Activated gamma-delta T cell (primary cell): ENCODE results near the gene METTL8.
"Not testable (repeated sequence)": the region's sequence is repeated elsewhere in the genome, so short reads cannot be mapped to it uniquely, and the experiment has no call there.

Experiments
- DNase-seq: peaks from one replicate; lab custom pipeline; 2025; lab: John Stamatoyannopoulos, UW

METTL8 gene

GRCh38 chr2:171345971-171346722 is 87.6 kb downstream of the METTL8 start:
- DNase-seq: no peak

- no peak for DNase-seq
Observed at GRCh38 chr2:171344182-171344581, 89.6 kb downstream of the METTL8 start.

DNA sequence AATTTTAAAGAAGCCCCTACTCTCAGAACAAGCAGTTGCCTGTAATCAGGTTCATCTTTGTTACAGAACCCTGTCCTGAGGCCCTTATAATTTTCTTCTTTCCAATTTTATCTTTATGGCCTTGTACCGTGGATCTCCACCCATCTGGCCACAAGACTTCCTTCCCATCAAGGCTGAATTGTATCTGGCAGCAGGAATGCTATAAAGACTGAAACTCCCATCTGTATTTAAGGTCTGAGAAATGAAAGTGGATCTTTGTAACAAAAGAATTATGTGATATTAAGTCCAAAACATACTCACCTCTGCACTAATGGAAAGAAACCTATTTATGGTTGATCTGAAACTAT is 91.8 kb downstream of the METTL8 start:
- no peak for DNase-seq

GRCh38 chr2:171341394-171342066 is 92.3 kb downstream of the METTL8 start:
- DNase-seq: no peak

- DNase-seq: no peak
Observed at GRCh38 chr2:171334946-171335345, 98.8 kb downstream of the METTL8 start.

DNA sequence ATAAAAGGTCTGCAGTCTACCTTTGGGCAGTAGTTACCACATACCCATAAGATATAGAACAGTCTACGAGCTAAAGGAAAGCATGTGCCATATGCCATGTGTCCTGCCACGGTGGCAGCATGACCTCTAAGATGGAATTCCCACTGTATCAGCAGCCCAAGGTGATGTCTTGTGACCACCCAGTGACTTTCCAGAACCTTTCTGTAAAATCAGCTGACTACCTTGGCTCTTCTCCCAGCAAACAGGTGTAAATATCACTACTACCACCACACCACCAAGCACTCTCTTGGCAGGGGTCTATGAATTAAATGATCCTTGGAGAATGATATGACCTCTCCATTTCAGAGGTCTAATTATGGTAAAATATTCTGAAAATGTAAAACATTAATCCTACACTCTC is 99.6 kb downstream of the METTL8 start:
- DNase-seq: no peak

DNA sequence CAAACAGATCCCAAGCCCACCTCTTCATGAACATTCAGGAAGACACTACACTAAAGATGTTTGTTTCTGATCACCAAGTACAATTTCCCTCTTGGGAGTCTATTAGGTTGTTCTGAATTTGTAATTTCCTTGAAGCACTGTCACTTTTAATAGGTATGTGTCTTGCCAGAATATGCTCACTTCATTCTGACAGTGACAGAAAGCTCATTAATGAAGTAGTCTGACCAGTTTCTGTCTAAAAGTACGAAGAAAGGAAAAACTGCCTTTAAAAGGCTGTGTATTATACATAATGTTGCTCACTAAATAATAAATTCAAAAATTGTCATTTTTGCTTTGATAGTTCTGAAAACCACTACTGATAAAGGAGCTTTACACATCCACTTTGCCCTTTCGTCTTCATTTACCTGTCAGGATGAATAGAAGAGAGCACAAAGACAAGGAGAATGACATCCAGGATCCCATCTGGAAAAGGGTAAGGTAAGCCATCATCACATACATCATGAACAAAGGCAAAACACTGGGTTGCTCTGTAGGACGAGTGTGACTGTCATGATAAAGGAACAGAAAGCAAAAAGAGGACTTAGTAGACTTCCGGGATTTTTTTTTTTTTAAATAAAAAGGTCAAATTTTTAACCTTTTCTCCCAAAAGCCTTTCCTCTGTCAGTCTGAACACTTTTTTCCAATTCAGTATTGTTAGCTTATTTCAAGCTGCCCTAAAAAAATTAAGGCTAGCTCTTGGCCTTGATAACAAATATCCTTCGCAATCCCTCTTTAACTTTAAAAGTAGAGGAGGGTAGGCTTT is 103.4 kb downstream of the METTL8 start:
- DNase-seq: no peak

DNA sequence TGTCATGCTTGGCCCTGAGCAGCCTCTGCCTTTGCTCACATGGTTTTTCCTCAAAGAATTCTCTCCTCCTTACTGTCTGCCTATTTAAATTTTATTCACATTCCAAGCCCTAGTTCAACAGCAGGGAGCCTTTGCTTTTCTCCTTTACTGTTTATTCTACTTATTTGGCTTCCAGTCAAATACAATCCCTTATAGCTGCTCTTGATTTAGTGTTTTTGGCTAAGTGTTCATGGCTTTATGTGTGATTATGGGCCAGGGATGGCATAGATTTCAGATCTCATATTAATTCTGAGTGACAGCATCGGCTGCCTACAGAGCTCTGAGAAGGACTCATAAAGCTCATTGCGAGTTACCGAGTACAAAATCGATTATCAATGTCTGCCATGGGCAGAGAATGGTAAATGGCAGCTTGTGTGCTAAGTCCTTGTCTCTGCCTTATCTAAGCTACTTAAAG is 106.7 kb downstream of the METTL8 start:
- no peak for DNase-seq

GRCh38 chr2:171325886-171326585 is 107.8 kb downstream of the METTL8 start:
- no peak for DNase-seq

DNA sequence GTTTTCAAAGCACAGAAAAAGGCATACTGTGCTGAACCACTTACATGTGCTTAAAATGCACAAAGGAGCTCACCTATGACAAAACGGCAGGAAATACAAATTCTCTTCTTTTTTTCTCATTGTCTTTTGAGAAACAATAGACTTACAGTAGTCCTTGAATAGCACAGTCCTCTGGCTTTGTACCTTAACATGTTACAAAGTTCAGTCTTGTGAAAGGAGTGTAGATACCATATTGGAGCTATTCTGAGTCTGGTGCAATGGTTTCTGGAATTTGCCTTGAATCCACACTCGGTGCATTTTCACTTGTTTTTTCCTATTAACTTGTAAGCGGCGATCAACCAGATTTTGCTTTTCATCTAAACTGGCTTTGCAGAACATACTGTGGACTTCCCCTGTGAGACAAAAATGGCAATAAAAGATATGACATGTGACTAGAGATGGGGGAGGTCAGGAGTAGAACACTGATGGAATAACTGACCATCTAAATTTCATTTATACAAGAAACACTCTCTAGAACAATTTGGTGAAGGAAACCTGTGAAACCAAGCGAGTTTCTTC is 109.7 kb downstream of the METTL8 start:
- no peak for DNase-seq

DNA sequence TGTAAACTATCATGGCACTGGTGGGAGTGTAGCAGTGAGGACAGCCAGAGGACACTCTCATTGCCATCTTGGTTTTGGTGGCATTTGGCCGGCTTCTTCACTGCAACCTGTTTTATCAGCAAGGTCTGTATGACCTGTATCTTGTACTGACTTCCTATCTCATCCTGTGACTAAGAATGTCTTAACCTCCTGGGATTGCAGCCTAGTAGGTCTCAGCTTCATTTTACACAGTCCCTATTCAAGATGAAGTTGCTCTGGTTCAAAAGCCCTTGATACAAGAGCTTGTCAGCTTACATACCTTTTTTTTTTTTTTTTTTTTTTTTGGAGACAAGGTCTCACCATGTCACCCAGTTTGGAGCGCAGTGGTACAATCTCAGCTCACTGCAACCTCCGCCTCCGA is 110.9 kb downstream of the METTL8 start:
- no peak for DNase-seq

DNA sequence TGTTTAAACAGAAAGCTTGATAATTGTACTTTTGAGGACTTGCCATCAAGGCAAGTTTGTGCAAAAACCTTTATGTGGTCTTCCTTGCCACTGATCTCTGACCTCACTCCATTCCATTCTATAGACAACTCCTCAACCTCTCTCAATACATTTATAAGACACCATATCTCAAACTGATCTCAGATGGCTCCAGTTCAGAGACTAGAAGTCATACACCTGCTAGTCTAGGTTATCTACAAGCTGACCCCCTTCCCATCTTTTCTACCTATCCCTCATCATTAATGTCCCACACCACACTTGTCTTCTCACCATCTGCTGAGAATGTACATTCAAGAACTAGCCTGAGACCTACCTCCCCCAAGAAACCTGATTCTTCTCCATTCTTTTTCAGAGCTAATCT is 113.1 kb downstream of the METTL8 start:
- no peak for DNase-seq

DNA sequence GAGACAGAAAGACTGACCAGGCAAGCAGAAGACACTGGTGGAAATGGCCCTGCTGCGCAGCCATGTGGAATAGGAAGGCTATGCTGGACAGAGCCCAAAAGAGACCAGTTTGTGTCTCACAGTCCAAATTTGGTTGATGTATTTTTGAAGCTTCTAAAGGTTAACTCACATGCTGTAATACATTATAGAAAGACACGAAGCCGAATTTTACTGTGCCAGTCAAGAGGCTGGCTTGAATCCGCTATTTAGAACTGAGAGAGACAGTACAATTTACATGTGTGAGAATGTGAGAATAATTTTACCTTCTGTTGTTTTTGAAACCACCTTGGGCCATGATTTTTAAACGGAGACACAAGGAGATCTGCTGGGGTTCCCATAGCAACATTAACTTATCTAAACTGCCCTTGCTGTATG is 113.6 kb downstream of the METTL8 start:
- DNase-seq: no peak

GRCh38 chr2:171319164-171319810 is 114.5 kb downstream of the METTL8 start:
- DNase-seq: no peak

DNA sequence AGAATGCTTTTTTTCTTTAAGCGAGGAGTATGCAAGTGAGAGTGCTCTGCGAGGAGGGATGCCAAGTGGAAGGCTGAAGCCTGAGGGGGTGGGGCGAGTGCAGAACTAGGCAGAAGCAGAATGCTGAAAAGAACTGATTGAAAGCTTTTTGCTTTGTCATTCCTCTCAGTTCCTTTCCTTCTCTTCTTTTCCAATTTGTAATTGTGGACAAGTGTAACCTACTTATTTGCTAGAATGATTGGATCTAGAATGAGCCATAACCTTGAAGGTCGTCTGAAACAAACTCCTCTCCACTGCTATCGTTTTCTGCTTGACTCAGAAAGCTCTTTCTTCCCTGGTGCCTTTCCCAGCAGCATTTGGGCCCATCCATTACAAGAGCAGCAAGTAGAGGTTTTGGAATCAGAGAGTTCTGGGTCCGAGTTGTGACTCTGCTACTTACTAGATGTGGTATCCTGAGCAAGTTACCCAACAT is 115.3 kb downstream of the METTL8 start:
- no peak for DNase-seq

DNA sequence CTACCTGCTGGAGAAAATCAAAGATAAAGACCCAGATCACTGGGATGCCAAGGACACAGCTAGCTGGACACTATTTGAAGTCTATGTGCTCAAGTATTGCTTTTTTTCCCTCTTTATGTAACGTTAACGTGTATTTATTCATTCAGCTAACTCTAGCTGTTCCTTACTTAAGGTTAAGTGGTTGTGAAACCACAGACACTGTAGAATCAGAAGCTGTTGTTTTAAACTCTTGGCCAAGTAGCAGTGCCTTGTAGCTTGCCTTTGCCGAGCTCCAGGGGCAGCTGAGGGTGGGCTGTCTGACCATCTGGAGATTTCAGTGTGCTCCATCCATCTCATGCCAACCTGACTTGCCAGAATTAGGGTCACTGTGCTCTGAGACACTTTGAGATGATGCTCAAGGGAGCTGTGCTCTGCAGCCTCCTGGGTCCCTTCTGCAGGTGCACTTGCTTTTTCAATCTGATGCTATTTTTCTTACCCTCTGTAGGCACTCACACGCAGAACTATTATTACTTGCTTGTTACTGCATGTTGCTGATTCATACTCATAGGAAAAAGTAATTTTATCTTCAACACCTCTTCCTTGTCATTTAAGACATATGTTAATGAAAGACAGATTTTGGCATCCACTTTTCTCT is 116.2 kb downstream of the METTL8 start:
- no peak for DNase-seq

DNA sequence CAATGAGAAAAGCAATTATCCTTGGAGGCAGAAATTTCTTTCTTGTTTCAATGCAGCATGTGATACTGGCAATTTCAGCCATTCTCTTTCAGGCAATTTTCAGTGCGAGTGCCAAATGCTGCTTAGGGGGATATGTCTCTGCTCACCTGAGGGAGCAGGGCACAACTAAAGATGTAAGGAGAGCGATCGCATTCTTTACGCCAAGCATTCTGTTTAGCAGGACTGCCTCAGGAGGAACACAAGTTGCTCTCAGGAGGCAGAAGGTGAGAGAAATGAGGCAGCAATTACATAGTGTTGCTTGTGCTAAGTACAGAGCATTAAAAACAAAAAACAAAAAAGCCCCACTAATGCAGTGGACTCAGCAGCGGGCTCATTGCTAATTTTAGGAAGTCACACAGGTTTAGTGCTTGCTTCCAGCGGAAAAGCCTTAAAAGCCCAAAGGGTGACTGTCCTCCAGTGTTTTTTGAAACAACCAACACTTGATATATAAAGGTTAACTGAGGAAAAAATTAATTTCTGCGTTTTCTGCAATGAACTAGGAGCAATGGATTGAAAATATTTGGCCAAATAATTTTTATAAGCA is 116.9 kb downstream of the METTL8 start:
- no peak for DNase-seq

- no peak for DNase-seq
Observed at GRCh38 chr2:171316220-171316619, 117.6 kb downstream of the METTL8 start.

DNA sequence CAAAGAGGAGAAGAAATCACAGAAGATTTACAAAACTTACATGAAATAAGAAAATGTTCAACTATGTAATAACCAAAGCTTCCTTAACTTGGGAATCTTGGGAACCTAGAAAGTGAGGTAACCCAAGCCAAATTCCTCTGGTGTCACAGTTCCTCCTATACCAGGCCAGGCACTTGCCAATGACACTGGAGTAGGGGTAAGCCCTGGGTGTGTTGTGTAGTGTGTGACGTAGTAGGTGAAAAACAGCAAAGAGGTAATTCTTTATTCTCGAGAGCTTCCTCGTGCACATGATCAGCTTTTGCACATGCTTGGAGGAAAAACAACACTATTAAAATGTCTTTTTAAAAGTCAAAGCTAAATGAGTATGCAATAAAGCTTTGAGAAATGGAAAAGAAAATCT is 118.0 kb downstream of the METTL8 start:
- no peak for DNase-seq

- not testable (repeated sequence) for DNase-seq
Observed at GRCh38 chr2:171312182-171312581, 121.6 kb downstream of the METTL8 start.
